PC-9 (cell line): ENCODE measurements around the gene VPS13A. TPM values are rescaled to one million over a fixed set of nuclear protein-coding genes. Genes with fewer than 3 reads are reported as not detected.

ENCODE experiments used
- BruUV-seq: library from RNA; stranded (reverse); fragments of 400-500 nt; replicated peaks from 2 replicates; lab custom pipeline; 2021; lab: Mats Ljungman, UMichigan
- CTCF ChIA-PET: fragments of 300-600 bp; sonication (Branson Sonifier 250); formaldehyde crosslinking; loops from one replicate; lab custom pipeline; 2022; ENCODE audit warnings: antibody characterized with exemption; lab: Charles Lee
- POLR2A ChIA-PET: fragments of 300-600 bp; sonication (Branson Sonifier 250); formaldehyde crosslinking; loops from one replicate; lab custom pipeline; 2022; ENCODE audit warnings: antibody characterized with exemption; ENCODE audit not compliant: unreplicated experiment; lab: Charles Lee
- DNase-seq, 2 experiments: peaks; one replicate each; pipeline versions ENCODE4 v3.0.0 to v3.0.0-alpha.2; 2015 to 2022; ENCODE audit warnings: mixed read lengths in 1 of 2
- H2AFZ ChIP-seq: fragments of 200-600 bp; sonication (generic); 2 replicates; pipeline ENCODE4 v1.8.1; 2017; ENCODE audit warnings: antibody characterized with exemption
- H3F3A ChIP-seq: fragments of 200-600 bp; sonication (generic); 2 replicates; pipeline ENCODE4 v1.8.1; 2017; ENCODE audit warnings: antibody characterized with exemption, mild to moderate bottlenecking, low read depth; ENCODE audit not compliant: insufficient read depth
- H3K27ac ChIP-seq: fragments of 200-600 bp; sonication (generic); 2 replicates; pipeline ENCODE4 v1.6.1; 2016; ENCODE audit warnings: mixed run types
- H3K27me3 ChIP-seq: fragments of 200-600 bp; sonication (generic); 2 replicates; pipeline ENCODE4 v1.6.1; 2016; ENCODE audit warnings: low read depth, mixed run types; ENCODE audit not compliant: insufficient read depth
- H3K36me3 ChIP-seq: fragments of 200-600 bp; sonication (generic); 2 replicates; pipeline ENCODE4 v1.6.1; 2016; ENCODE audit warnings: low read depth, mixed run types
- H3K4me1 ChIP-seq: fragments of 200-600 bp; sonication (generic); replicated peaks from 2 replicates; pipeline ENCODE4 v1.6.1; 2016; ENCODE audit warnings: mixed run types; ENCODE audit not compliant: insufficient read depth
- H3K4me2 ChIP-seq: fragments of 200-600 bp; sonication (generic); 2 replicates; pipeline ENCODE4 v1.6.1; 2017; ENCODE audit warnings: mixed run types
- H3K4me3 ChIP-seq: fragments of 200-600 bp; sonication (generic); 2 replicates; pipeline ENCODE4 v1.6.1; 2016; ENCODE audit warnings: mixed run types
- H3K79me2 ChIP-seq: fragments of 200-600 bp; sonication (generic); 2 replicates; pipeline ENCODE4 v1.6.1; 2017; ENCODE audit warnings: low read depth, mixed run types
- H3K9me2 ChIP-seq: fragments of 200-600 bp; sonication (generic); 2 replicates; pipeline ENCODE4 v1.8.1; 2017; ENCODE audit warnings: mild to moderate bottlenecking; ENCODE audit not compliant: insufficient read depth
- H3K9me3 ChIP-seq: fragments of 200-600 bp; sonication (generic); 2 replicates; pipeline ENCODE4 v1.8.1; 2016; ENCODE audit warnings: low read depth; ENCODE audit not compliant: insufficient read depth
- H4K20me1 ChIP-seq: fragments of 200-600 bp; sonication (generic); 2 replicates; pipeline ENCODE4 v1.8.1; 2017; ENCODE audit not compliant: insufficient read depth
- CTCF ChIP-seq: fragments of 200-600 bp; sonication (generic); conservative IDR thresholded peaks from 2 replicates; pipeline ENCODE4 v1.6.1; 2017; ENCODE audit warnings: mixed run types, antibody characterized with exemption, mild to moderate bottlenecking, moderate library complexity
- EZH2 ChIP-seq: fragments of 200-600 bp; sonication (generic); IDR thresholded peaks from 2 replicates; pipeline ENCODE4 v1.8.0; 2017; ENCODE audit warnings: antibody characterized with exemption, low read depth
- intact Hi-C: fragments of 100-400 bp; cut with micrococcal nuclease; formaldehyde crosslinking; loops from one replicate; pipeline ENCODE4 v1.10.0; 2022; ENCODE audit not compliant: unreplicated experiment
- total RNA-seq: library from RNA; stranded (reverse); gene quantifications from 2 replicates; pipeline ENCODE4 v1.2.3, GENCODE V29; 2021

Gene VPS13A
- total RNA-seq, 1 experiment from 2014 or later: 53.9 TPM

GRCh38 chr9:77463151-77463550 lies 285.8 kb downstream of the VPS13A start:
- intact Hi-C loops: no loop called here
- Histone ChIP-seq H4K20me1 (no peaks in the 10 kb centered on the region), H3K79me2 (no peaks in the 10 kb centered on the region), H3K4me1 (peaks cover 13% of the 10 kb centered on the region; the same call in 1 of the 2 replicates), H3K27me3 (no peaks in the 10 kb centered on the region), H3K9me3 (no peaks in the 10 kb centered on the region), H3K27ac (no peak overlapping the region), H3K4me2 (no peak overlapping the region), H3K9me2 (no peaks in the 10 kb centered on the region), H3F3A (no peaks in the 10 kb centered on the region), H2AFZ (no peak overlapping the region), H3K4me3 (no peak overlapping the region), H3K36me3 (no peaks in the 10 kb centered on the region)
- ChIA-PET CTCF (no interaction called here), POLR2A (no interaction called here)
- no TSS peak for BruUV-seq
- no peak for DNase-seq
- TF ChIP-seq CTCF: no peak
- TF ChIP-seq EZH2: no peak

- Histone ChIP-seq H3K9me2 (no peaks in the 10 kb centered on the region), H2AFZ (no peak overlapping the region), H3K27ac (no peak overlapping the region), H3K4me1 (peaks cover 13% of the 10 kb centered on the region; the same call in 1 of the 2 replicates), H3K4me2 (no peak overlapping the region), H3F3A (no peaks in the 10 kb centered on the region), H3K79me2 (no peaks in the 10 kb centered on the region), H4K20me1 (no peaks in the 10 kb centered on the region), H3K36me3 (no peaks in the 10 kb centered on the region), H3K9me3 (no peaks in the 10 kb centered on the region), H3K4me3 (no peak overlapping the region), H3K27me3 (no peaks in the 10 kb centered on the region)
- DNase-seq: no peak
- TF ChIP-seq CTCF: no peak
- no peak for TF ChIP-seq EZH2
- ChIA-PET POLR2A (no interaction called here), CTCF (no interaction called here)
- no TSS peak for BruUV-seq
- intact Hi-C loops: no loop called here
Measured at GRCh38 chr9:77464661-77465060, 287.3 kb downstream of the VPS13A start.

GRCh38 chr9:77469515-77470231 lies 292.3 kb downstream of the VPS13A start:
- CTCF ChIA-PET: no interaction called here
- Histone ChIP-seq H3K4me3 (no peak overlapping the region), H3K4me2 (no peak overlapping the region), H4K20me1 (no peaks in the 10 kb centered on the region), H3K27ac (no peak overlapping the region), H3F3A (no peaks in the 10 kb centered on the region), H3K27me3 (no peaks in the 10 kb centered on the region), H3K79me2 (no peaks in the 10 kb centered on the region), H3K9me3 (no peaks in the 10 kb centered on the region), H3K36me3 (no peaks in the 10 kb centered on the region), H3K4me1 (peaks cover 13% of the 10 kb centered on the region; the same call in 1 of the 2 replicates), H2AFZ (no peak overlapping the region), H3K9me2 (no peaks in the 10 kb centered on the region)
- intact Hi-C loops: no loop called here
- no TSS peak for BruUV-seq
- TF ChIP-seq CTCF: no peak
- TF ChIP-seq EZH2: no peak
- no peak for DNase-seq
- POLR2A ChIA-PET: no interaction called here

Other genes with a start within 250 kb of the VPS13A start
- gene FOXB2, start 157.9 kb upstream of the VPS13A start, total RNA-seq: not detected in 2 replicates